ENCODE results near the gene DCTN1. TPM values are rescaled to one million over a fixed set of nuclear protein-coding genes. Genes with fewer than 3 reads are reported as not detected.

The DCTN1 gene
- total RNA-seq, 2 experiments from 2014 or later: 67.3 to 81.4 TPM

DNA sequence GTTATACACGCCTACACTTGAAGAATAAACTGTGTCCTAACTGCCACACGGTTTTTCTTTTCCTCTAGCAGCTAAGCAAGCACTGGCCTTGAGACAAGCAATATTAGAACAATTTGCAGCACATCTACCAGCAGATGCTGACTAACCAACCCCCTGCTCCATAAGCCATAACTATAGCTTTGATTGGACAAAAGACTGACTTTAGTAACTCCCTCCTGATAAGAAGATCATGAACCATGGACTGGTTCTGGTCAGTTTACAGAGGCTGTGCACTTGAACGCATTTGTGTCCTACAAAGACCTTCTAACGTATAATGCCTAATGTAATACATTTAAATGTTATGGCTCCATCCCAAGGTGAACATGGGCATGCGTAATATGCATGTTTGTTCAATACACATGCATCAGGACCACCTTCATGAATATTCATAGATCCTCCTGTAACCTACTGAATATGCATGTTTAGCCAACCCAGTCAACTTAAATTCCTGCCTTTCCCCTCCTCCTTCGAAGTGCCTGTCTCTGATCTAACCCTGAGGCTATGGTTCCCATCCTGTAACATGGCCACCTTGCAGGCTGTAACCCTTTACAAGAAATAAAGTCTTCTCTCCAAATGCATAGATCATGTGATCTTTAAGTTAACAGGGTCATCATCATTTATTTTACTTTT lies 63.4 kb downstream of the DCTN1 start:
- H3K9me3 Mint-ChIP-seq: no peaks in the 10 kb centered on the region
- H3K4me3 Mint-ChIP-seq: no peak overlapping the region
- H3K4me1 Mint-ChIP-seq (ENCODE audit: low read depth): no peaks in the 10 kb centered on the region
- TF ChIP-seq, protein P1, sequence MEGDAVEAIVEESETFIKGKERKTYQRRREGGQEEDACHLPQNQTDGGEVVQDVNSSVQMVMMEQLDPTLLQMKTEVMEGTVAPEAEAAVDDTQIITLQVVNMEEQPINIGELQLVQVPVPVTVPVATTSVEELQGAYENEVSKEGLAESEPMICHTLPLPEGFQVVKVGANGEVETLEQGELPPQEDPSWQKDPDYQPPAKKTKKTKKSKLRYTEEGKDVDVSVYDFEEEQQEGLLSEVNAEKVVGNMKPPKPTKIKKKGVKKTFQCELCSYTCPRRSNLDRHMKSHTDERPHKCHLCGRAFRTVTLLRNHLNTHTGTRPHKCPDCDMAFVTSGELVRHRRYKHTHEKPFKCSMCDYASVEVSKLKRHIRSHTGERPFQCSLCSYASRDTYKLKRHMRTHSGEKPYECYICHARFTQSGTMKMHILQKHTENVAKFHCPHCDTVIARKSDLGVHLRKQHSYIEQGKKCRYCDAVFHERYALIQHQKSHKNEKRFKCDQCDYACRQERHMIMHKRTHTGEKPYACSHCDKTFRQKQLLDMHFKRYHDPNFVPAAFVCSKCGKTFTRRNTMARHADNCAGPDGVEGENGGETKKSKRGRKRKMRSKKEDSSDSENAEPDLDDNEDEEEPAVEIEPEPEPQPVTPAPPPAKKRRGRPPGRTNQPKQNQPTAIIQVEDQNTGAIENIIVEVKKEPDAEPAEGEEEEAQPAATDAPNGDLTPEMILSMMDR (IDR thresholded peaks at IDR 0.05): no peak
- no peak overlapping the region for H3K27ac Mint-ChIP-seq
- POLR2A ChIA-PET: no interaction called here
- intact Hi-C loops (cut with micrococcal nuclease): no loop called here
- peaks cover 5% of the 10 kb centered on the region for H3K36me3 Mint-ChIP-seq (ENCODE audit: low read depth)
- DNase-seq (no peak), ATAC-seq (no peak)
- CTCF ChIA-PET: interaction anchor here (1.1 kb wide), 1 partner anchor 19 kb away, joined by 3 read pairs; no protein-coding TSS in a partner anchor
- H3K27me3 Mint-ChIP-seq: no peaks in the 10 kb centered on the region

DNA sequence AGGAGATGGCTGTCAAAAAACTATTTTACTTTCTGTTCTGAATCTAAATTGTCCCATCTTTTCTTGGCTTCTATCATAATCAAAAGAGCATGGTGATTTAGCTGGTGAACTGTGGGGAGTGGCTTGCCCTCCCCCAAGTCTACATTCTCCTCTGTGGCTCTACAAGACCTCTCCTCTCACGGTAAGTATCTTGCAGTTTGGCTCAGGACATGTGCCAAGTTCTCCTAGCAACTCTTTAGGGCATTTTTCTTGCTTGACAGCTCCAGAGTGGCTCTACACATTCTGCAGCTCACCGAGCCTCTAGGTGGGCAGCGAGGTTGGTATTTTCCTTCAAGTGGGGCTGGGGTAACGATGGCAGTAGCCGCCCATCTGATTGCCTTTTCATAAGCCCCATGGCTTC lies 66.0 kb downstream of the DCTN1 start:
- CTCF ChIA-PET: interaction anchor here (0.8 to 3.2 kb wide), 4 partner anchors 10 to 65 kb away, joined by 3 to 12 read pairs (median 4); no protein-coding TSS in a partner anchor
- intact Hi-C loops (cut with micrococcal nuclease): no loop called here
- peaks cover 5% of the 10 kb centered on the region for H3K36me3 Mint-ChIP-seq (ENCODE audit: low read depth)
- no peak overlapping the region for H3K27ac Mint-ChIP-seq
- H3K27me3 Mint-ChIP-seq: no peaks in the 10 kb centered on the region
- no peak overlapping the region for H3K4me3 Mint-ChIP-seq
- TF ChIP-seq, protein P1 (IDR thresholded peaks at IDR 0.05): no peak
- ATAC-seq (no peak), DNase-seq (no peak)
- H3K4me1 Mint-ChIP-seq (ENCODE audit: low read depth): no peaks in the 10 kb centered on the region
- POLR2A ChIA-PET: no interaction called here
- H3K9me3 Mint-ChIP-seq: no peaks in the 10 kb centered on the region

DNA sequence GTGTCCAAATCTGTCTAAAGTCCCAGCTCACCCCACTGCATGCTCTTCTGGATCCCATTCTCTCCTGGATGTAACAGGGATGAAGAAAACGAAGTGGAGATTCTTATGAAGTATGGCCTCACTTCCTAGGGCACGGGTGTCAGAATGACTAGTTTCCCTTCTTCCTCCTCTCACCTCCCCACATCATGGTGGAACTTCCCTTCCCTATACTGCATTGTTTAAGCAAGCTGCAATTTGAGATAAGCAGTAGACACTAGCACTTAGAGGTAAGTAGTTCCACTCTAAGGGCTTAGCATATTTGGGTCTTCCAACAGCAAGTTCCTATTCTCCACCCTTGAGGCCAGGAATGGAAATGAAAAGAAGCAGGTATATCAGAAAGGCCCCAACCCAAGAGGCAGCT lies 66.6 kb downstream of the DCTN1 start:
- H3K4me1 Mint-ChIP-seq (ENCODE audit: low read depth): no peaks in the 10 kb centered on the region
- ATAC-seq: no peak
- TF ChIP-seq, protein P1 (IDR thresholded peaks at IDR 0.05): no peak
- intact Hi-C loops (cut with micrococcal nuclease): no loop called here
- H3K4me3 Mint-ChIP-seq: no peak overlapping the region
- H3K27ac Mint-ChIP-seq: no peak overlapping the region
- no peaks in the 10 kb centered on the region for H3K9me3 Mint-ChIP-seq
- ChIA-PET CTCF (interaction anchor here (0.8 to 3.2 kb wide), 2 partner anchors 22 to 26 kb away, joined by 3 to 12 read pairs; no protein-coding TSS in a partner anchor), POLR2A (no interaction called here)
- no peak for DNase-seq
- H3K27me3 Mint-ChIP-seq: no peaks in the 10 kb centered on the region
- peaks cover 5% of the 10 kb centered on the region for H3K36me3 Mint-ChIP-seq (ENCODE audit: low read depth)

DNA sequence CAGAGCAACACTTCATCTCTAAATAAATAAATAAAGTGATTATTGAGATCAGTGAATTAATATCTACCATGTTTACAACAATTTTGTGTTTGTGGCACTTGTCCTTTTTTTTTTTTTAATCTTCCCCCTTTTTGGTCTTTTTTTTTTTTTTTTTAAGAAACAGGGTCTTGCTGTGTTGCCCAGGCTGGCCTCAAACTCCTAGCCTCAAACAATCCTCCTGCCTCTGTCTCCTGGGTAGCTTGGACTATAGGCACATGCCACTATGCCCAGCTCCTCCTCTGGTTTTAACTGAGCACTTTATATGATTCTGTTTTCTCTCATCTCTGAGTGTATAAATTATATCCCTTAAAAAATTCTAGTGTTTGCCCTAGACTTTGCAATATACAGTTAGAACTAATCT lies 67.2 kb downstream of the DCTN1 start:
- H3K9me3 Mint-ChIP-seq: no peaks in the 10 kb centered on the region
- no peaks in the 10 kb centered on the region for H3K27me3 Mint-ChIP-seq
- peaks cover 5% of the 10 kb centered on the region for H3K36me3 Mint-ChIP-seq (ENCODE audit: low read depth)
- no peak for DNase-seq
- no peak overlapping the region for H3K27ac Mint-ChIP-seq
- TF ChIP-seq, protein P1 (IDR thresholded peaks at IDR 0.05): no peak
- no peak for ATAC-seq
- POLR2A ChIA-PET: no interaction called here
- CTCF ChIA-PET: interaction anchor here (3.2 kb wide), 1 partner anchor 22 kb away, joined by 12 read pairs; no protein-coding TSS in a partner anchor
- intact Hi-C loops (cut with micrococcal nuclease): no loop called here
- H3K4me3 Mint-ChIP-seq: no peak overlapping the region
- H3K4me1 Mint-ChIP-seq (ENCODE audit: low read depth): no peaks in the 10 kb centered on the region

Other genes with a start within 250 kb of the DCTN1 start
- 100 to 1,000 TPM; 131 to 135 TPM for gene BOLA3, start 232.4 kb downstream of the DCTN1 start, total RNA-seq
- gene MOB1A, start 201.4 kb downstream of the DCTN1 start, total RNA-seq: 100 to 1,000 TPM; 150 to 156 TPM
- gene MTHFD2, start 181.7 kb downstream of the DCTN1 start, total RNA-seq: 100 to 1,000 TPM; 348 to 361 TPM
- gene SLC4A5, start 36.9 kb downstream of the DCTN1 start, total RNA-seq: 1 to 10 TPM; 1.8 to 2.0 TPM
- 1 to 10 TPM; 2.6 to 3.9 TPM for gene C2orf81, start 41.3 kb upstream of the DCTN1 start, total RNA-seq
- gene WDR54, start 41.4 kb upstream of the DCTN1 start, total RNA-seq: 100 to 1,000 TPM; 129 to 132 TPM
- gene RTKN, start 61.6 kb upstream of the DCTN1 start, total RNA-seq: 1 to 10 TPM; 1.2 to 1.6 TPM
- gene INO80B, start 74.8 kb upstream of the DCTN1 start, total RNA-seq: 10 to 100 TPM; 23.9 to 24.2 TPM
- gene WBP1, start 78.1 kb upstream of the DCTN1 start, total RNA-seq: 10 to 100 TPM; 20.3 to 23.0 TPM
- 10 to 100 TPM; 50.8 to 53.1 TPM for gene MOGS, start 85.1 kb upstream of the DCTN1 start, total RNA-seq
- gene MRPL53, start 92.4 kb upstream of the DCTN1 start, total RNA-seq: 100 to 1,000 TPM; 111 to 113 TPM
- gene CCDC142, start 102.7 kb upstream of the DCTN1 start, total RNA-seq: 10 to 100 TPM in 1 of 2 experiments, 1 to 10 TPM in 1; 7.2 to 10.3 TPM
- 10 to 100 TPM; 20.3 to 21.9 TPM for gene TTC31, start 102.8 kb upstream of the DCTN1 start, total RNA-seq
- under 1 TPM; 0.36 to 0.43 TPM for gene LBX2, start 119.3 kb upstream of the DCTN1 start, total RNA-seq
- gene PCGF1, start 127.4 kb upstream of the DCTN1 start, total RNA-seq: 10 to 100 TPM; 16.1 to 21.1 TPM
- under 1 TPM in 1 of 2 experiments, not detected in 1; 0.16 TPM for gene TLX2, start 134.1 kb upstream of the DCTN1 start, total RNA-seq
- under 1 TPM; 0.50 to 0.96 TPM for gene DQX1, start 145.9 kb upstream of the DCTN1 start, total RNA-seq
- 10 to 100 TPM; 90.8 to 92.7 TPM for gene AUP1, start 149.4 kb upstream of the DCTN1 start, total RNA-seq
- 10 to 100 TPM; 42.0 to 45.0 TPM for gene HTRA2, start 149.6 kb upstream of the DCTN1 start, total RNA-seq
- gene LOXL3, start 173.6 kb upstream of the DCTN1 start, total RNA-seq: under 1 TPM; 0.38 to 0.60 TPM
- gene DOK1, start 174.4 kb upstream of the DCTN1 start, total RNA-seq: 10 to 100 TPM; 15.0 to 16.6 TPM

Data from activated CD8-positive, alpha-beta T cell treated with anti-CD3 and anti-CD28 coated beads for 36 hours (primary cell).